HL-60 (cell line): ENCODE results near the gene RHBDD1.

Experiments used
- DNase-seq, 2 experiments: peaks; one replicate each; pipeline ENCODE4 v3.0.0-alpha.2; 2010 to 2020; ENCODE audit warnings: low read depth in 1 of 2, low spot score in 1 of 2
- H3K27ac ChIP-seq: fragments of 250-450 bp; sonication (Bioruptor Pico); replicated peaks from 2 replicates; pipeline ENCODE4 v1.5.1; 2020; ENCODE audit warnings: mild to moderate bottlenecking, moderate library complexity
- H3K27me3 ChIP-seq: fragments of 250-450 bp; sonication (Bioruptor Pico); 2 replicates; pipeline ENCODE4 v1.5.1; 2021; ENCODE audit warnings: mild to moderate bottlenecking, moderate library complexity; ENCODE audit not compliant: insufficient read depth, poor library complexity, severe bottlenecking
- H3K4me3 ChIP-seq: replicated peaks from 2 replicates; pipeline ENCODE4 v1.5.1; 2011; ENCODE audit warnings: mild to moderate bottlenecking, control low read depth, low read length; ENCODE audit not compliant: insufficient read depth
- GABPA ChIP-seq: IDR thresholded peaks from 2 replicates; pipeline ENCODE4 v1.6.1; 2012; ENCODE audit warnings: low read depth
- POLR2AphosphoS5 ChIP-seq: IDR thresholded peaks from 2 replicates; pipeline ENCODE4 v1.6.1; 2012; ENCODE audit warnings: low read depth
- SPI1 ChIP-seq: IDR thresholded peaks from 2 replicates; pipeline ENCODE4 v1.6.1; 2012; ENCODE audit warnings: low read depth, mild to moderate bottlenecking, borderline replicate concordance
- TF ChIP-seq, protein P1 (sequence below): IDR thresholded peaks from one replicate; pipeline ENCODE4 v1.5.1; 2011; ENCODE audit warnings: low read length, control low read depth, inconsistent platforms; ENCODE audit not compliant: insufficient read depth
- TF ChIP-seq, protein P2 (sequence below): IDR thresholded peaks from 2 replicates; pipeline ENCODE4 v1.6.1; 2012; ENCODE audit warnings: low read depth; ENCODE audit not compliant: insufficient replicate concordance

RHBDD1 gene

DNA sequence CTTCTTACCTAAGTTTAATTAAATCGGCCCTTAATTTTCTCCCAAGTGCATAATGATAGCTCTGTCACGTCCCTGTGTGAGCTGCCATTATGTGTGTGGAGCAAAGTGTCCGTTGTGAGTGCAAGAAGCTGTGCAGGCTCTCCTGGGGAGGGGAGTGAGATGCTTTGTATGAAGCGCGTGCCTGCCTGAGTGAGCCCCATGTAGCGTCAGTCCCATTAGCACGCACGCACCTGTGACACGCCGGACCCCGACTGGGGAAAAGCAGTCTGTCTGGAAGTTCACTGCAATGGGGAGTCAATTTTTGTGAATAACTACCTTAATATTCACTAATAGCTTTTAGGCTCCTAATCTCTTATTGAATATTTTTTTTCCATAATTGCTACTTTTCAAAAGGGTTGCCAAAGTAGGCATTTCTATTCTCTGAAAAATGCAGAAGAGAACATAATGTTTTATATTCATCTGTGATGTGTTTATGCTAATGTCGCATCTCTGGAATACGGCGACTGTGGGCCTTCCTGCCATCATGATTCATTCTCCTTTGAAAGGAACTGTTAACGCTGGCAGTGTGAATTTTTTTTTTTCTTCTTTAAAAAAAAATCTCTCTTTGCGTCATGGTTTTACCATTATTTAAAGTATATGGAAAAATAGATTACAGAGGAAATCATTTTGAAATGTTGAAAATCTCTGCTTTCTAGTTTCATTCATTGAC, 170.5 kb downstream of the RHBDD1 start:
- TF ChIP-seq, protein P1, sequence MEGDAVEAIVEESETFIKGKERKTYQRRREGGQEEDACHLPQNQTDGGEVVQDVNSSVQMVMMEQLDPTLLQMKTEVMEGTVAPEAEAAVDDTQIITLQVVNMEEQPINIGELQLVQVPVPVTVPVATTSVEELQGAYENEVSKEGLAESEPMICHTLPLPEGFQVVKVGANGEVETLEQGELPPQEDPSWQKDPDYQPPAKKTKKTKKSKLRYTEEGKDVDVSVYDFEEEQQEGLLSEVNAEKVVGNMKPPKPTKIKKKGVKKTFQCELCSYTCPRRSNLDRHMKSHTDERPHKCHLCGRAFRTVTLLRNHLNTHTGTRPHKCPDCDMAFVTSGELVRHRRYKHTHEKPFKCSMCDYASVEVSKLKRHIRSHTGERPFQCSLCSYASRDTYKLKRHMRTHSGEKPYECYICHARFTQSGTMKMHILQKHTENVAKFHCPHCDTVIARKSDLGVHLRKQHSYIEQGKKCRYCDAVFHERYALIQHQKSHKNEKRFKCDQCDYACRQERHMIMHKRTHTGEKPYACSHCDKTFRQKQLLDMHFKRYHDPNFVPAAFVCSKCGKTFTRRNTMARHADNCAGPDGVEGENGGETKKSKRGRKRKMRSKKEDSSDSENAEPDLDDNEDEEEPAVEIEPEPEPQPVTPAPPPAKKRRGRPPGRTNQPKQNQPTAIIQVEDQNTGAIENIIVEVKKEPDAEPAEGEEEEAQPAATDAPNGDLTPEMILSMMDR, result no peak
- TF ChIP-seq, protein P2, sequence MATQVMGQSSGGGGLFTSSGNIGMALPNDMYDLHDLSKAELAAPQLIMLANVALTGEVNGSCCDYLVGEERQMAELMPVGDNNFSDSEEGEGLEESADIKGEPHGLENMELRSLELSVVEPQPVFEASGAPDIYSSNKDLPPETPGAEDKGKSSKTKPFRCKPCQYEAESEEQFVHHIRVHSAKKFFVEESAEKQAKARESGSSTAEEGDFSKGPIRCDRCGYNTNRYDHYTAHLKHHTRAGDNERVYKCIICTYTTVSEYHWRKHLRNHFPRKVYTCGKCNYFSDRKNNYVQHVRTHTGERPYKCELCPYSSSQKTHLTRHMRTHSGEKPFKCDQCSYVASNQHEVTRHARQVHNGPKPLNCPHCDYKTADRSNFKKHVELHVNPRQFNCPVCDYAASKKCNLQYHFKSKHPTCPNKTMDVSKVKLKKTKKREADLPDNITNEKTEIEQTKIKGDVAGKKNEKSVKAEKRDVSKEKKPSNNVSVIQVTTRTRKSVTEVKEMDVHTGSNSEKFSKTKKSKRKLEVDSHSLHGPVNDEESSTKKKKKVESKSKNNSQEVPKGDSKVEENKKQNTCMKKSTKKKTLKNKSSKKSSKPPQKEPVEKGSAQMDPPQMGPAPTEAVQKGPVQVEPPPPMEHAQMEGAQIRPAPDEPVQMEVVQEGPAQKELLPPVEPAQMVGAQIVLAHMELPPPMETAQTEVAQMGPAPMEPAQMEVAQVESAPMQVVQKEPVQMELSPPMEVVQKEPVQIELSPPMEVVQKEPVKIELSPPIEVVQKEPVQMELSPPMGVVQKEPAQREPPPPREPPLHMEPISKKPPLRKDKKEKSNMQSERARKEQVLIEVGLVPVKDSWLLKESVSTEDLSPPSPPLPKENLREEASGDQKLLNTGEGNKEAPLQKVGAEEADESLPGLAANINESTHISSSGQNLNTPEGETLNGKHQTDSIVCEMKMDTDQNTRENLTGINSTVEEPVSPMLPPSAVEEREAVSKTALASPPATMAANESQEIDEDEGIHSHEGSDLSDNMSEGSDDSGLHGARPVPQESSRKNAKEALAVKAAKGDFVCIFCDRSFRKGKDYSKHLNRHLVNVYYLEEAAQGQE, result no peak
- TF ChIP-seq SPI1, result no peak
- no peak for TF ChIP-seq GABPA
- TF ChIP-seq POLR2AphosphoS5, result no peak
- no peak overlapping the region for H3K27ac ChIP-seq
- no peak overlapping the region for H3K4me3 ChIP-seq
- no peak for DNase-seq
- no peaks in the 10 kb centered on the region for H3K27me3 ChIP-seq

DNA sequence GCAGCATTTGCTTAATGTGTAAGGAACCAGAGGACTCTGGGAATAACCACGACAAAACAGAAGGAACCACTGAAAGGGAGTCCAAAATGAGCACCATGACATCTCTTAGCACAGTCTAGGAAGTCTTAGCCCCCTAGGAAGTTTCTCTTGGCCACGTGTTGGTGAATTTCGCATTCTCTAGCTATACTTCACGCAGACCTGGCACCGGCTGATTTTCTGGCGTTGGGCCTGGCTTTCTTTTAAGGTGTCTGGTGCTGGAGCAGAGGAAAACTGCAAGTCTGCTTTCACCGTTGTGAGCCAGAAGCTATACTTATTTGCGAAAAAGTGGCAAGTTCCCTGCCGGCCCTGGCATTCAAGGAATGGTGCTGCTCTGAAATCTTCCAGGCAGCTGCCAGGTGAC, 171.3 kb downstream of the RHBDD1 start:
- Histone ChIP-seq H3K27ac (no peak overlapping the region), H3K27me3 (no peaks in the 10 kb centered on the region), H3K4me3 (no peak overlapping the region)
- TF ChIP-seq SPI1 (no peak), GABPA (no peak), POLR2AphosphoS5 (no peak)
- TF ChIP-seq, protein P1, result no peak
- TF ChIP-seq, protein P2, result no peak
- no peak for DNase-seq

GRCh38 chr2:227007940-227008339, 172.1 kb downstream of the RHBDD1 start:
- Histone ChIP-seq H3K4me3 (no peak overlapping the region), H3K27me3 (no peaks in the 10 kb centered on the region), H3K27ac (no peak overlapping the region)
- TF ChIP-seq GABPA (no peak), SPI1 (no peak), POLR2AphosphoS5 (no peak)
- TF ChIP-seq, protein P1, result no peak
- TF ChIP-seq, protein P2, result no peak
- DNase-seq, result no peak
